ENCODE results near the gene FAM222B. TPM values are rescaled to one million over a fixed set of nuclear protein-coding genes. Genes with fewer than 3 reads are reported as not detected.

The FAM222B gene
- total RNA-seq, 1 experiment from 2014 or later: 4.8 TPM

DNA sequence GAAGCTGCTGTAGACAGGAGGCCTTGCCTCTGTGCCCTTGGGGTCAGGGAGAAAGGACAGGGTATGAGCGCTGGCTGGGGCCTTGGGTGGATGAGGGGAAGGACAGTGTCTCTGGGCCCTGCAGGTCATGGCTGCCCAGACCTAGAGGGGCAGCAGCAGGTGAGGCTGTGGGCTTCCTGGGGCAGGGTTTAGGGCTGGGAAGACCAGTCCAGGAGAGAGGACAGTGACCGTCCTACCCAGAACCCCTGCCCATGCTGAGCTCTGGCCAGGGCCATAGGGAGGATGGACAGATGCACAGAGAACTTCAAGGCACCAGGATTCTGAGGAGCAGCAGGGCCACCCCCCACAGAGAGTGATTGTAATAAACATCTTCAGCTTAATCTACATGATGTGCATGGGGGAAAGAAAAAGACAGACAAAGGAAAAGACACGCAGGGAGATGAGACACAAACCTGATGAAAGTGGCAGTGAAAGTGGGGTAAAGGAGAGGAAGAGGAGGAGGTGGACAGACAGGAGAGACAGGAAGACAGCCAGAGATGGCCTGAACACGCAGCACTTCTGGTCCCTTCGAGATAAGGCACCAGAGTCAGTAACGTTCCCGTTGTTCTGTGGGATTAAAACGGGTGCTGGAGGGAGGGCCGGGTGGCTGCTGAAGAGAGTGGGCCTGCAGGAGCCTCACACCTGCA, 37.4 kb upstream of the FAM222B start:
- Histone ChIP-seq H3K4me1 (ENCODE audit: insufficient read depth, low read length) (0 out of 2 replicates have a peak, but pooled peaks cover 4% of the 10 kb centered on the region), H2AFZ (ENCODE audit: low read length) (no peak overlapping the region), H3K9me3 (ENCODE audit: low read length) (no peaks in the 10 kb centered on the region), H3K4me2 (ENCODE audit: low read length) (no peak overlapping the region), H3K27me3 (ENCODE audit: low read length) (no peaks in the 10 kb centered on the region), H3K27ac (ENCODE audit: low read length) (no peak overlapping the region), H3K9me2 (replicated peaks; ENCODE audit: low read length) (no peaks in the 10 kb centered on the region), H3K36me3 (ENCODE audit: low read depth, low read length) (no peaks in the 10 kb centered on the region), H3K9ac (ENCODE audit: low read length) (no peak overlapping the region), H3K79me2 (ENCODE audit: low read length) (no peaks in the 10 kb centered on the region), H4K20me1 (ENCODE audit: low read length) (no peaks in the 10 kb centered on the region), H3F3A (ENCODE audit: low read length, unreplicated experiment) (no peaks in the 10 kb centered on the region), H3K4me3 (ENCODE audit: low read length) (no peak overlapping the region)
- CTCF ChIA-PET: interaction anchor here (0.9 kb wide), 1 partner anchor 116 kb away, joined by 12 read pairs; no protein-coding TSS in a partner anchor
- POLR2A ChIA-PET (ENCODE audit: unreplicated experiment): interaction anchor here (0.6 kb wide), 1 partner anchor 13 kb away, joined by 3 read pairs; no protein-coding TSS in a partner anchor
- ATAC-seq (no peak), DNase-seq (no peak)
- intact Hi-C loops (cut with micrococcal nuclease): no loop called here
- TF ChIP-seq CTCF (conservative IDR thresholded peaks at IDR 0.05; ENCODE audit: low read depth, low read length) (no peak), EZH2 (IDR thresholded peaks at IDR 0.05; ENCODE audit: low read length, unreplicated experiment) (no peak), EZH2phosphoT487 (IDR thresholded peaks at IDR 0.05; ENCODE audit: borderline replicate concordance, low read length) (no peak)
- BruUV-seq (replicated peaks): TSS peak; percentile 37

GRCh38 chr17:28878981-28879380, 36.4 kb upstream of the FAM222B start:
- TF ChIP-seq CTCF (conservative IDR thresholded peaks at IDR 0.05; ENCODE audit: low read depth, low read length) (peak; percentile 55; the same call in 1 of the 2 replicates), EZH2 (IDR thresholded peaks at IDR 0.05; ENCODE audit: low read length, unreplicated experiment) (no peak)
- POLR2A ChIA-PET (ENCODE audit: unreplicated experiment): interaction anchor here (0.6 kb wide), 1 partner anchor 149 kb away, joined by 5 read pairs; no protein-coding TSS in a partner anchor
- H3K4me1 ChIP-seq (ENCODE audit: insufficient read depth, low read length): 0 out of 2 replicates have a peak, but pooled peaks cover 4% of the 10 kb centered on the region
- no peaks in the 10 kb centered on the region for H3K9me2 ChIP-seq (replicated peaks; ENCODE audit: low read length)
- intact Hi-C loops (cut with micrococcal nuclease): no loop called here
- DNase-seq (peak; percentile 52), ATAC-seq (peak; percentile 61)
- BruUV-seq (replicated peaks): no TSS peak
- H3K4me2 ChIP-seq (ENCODE audit: low read length): no peak overlapping the region
- no peaks in the 10 kb centered on the region for H4K20me1 ChIP-seq (ENCODE audit: low read length)
- no peaks in the 10 kb centered on the region for H3F3A ChIP-seq (ENCODE audit: low read length, unreplicated experiment)
- CTCF ChIA-PET: interaction anchor here (0.5 to 0.9 kb wide), 2 partner anchors 115 to 152 kb away, joined by 3 to 12 read pairs; no protein-coding TSS in a partner anchor
- no peaks in the 10 kb centered on the region for H3K36me3 ChIP-seq (ENCODE audit: low read depth, low read length)
- H3K9me3 ChIP-seq (ENCODE audit: low read length): no peaks in the 10 kb centered on the region
- H3K27me3 ChIP-seq (ENCODE audit: low read length): no peaks in the 10 kb centered on the region
- no peak overlapping the region for H2AFZ ChIP-seq (ENCODE audit: low read length)
- H3K27ac ChIP-seq (ENCODE audit: low read length): no peak overlapping the region
- H3K4me3 ChIP-seq (ENCODE audit: low read length): no peak overlapping the region
- no peaks in the 10 kb centered on the region for H3K79me2 ChIP-seq (ENCODE audit: low read length)
- H3K9ac ChIP-seq (ENCODE audit: low read length): no peak overlapping the region

All from PC-3 (cell line).